ENCODE data around the gene CTNNA3. TPM values are rescaled to one million over a fixed set of nuclear protein-coding genes. Genes with fewer than 3 reads are reported as not detected.
"Not testable (repeated sequence)": the region's sequence is repeated elsewhere in the genome, so short reads cannot be mapped to it uniquely, and the experiment has no call there.

Gene CTNNA3
- total RNA-seq, 1 donor from 2014 or later = not detected

DNA sequence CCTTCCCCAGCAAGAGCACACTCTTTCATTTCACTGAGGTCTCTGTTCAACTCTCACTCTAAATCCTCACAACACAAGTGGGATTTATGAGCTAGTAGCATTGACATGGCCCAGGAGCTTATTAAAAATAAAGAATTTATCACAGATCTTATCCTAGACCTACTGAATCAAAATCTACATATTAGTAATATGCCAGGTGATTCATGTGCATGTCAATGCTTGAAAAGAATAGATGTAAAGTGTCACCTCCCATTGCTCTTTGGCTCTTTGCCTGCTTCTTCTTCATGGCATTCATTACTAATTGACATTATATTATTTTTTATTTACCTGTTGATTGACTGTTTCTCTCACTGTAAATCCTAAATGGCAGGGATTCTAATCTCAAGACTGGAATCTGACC, 1229.4 kb downstream of the CTNNA3 start:
- intact Hi-C loops (cut with micrococcal nuclease) = no loop called here

DNA sequence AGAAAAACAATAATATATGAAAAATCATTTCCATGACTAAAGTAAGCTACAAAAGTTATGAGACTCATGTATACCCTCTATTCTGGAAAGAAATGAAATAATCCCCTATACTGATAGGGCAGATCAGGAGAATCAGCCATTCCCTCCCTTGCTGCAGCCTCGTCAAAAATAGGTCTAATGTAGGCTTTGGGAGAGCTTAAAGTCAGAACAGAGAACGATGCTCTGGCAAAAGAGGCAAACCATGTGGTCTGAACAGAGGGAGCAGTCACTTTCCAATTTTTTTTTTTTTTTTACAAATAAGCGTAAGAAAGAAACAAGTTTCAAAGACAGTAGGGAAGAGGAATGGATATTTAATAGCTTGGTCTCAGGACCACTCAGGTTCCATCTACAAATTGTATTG, 1232.4 kb downstream of the CTNNA3 start:
- intact Hi-C loops (cut with micrococcal nuclease) = no loop called here

DNA sequence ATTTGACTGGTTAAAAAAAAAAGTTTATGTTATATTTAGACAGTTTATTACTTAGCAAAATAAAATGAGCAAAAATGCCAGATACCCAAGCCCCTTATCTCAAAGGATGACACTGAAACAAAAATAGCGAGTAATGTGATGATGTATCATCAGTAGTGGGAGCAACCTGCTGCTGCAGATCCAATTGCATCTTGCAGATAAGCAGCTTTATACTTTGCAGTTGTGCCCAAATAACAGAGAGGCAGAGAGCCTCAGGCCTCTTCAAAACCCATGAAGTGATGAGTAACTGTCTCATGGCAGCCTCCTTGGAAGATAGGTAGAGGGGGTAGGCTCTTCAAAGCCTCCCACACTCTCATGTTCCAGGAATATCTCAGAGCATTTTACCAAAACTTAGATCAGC, 1238.4 kb downstream of the CTNNA3 start:
- intact Hi-C loops (cut with micrococcal nuclease) = no loop called here

DNA sequence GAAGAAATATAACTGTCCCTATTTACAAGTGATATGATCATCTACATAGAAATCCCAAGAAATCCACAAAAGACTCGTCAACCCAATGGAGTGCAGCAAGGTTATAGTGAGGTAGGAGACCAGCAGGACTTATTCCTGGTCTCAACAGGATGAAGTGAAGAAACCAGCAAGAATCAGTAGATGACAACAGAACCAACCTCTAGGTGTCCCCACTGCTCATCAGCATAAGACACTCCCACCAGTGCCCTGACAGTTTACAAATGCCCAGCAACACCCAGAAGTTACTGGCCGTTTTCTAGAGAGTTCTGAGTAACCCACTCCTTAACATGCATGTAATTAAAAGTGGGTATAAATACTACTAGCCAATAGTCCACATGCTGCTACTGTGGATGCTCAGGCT, 1240.7 kb downstream of the CTNNA3 start:
- intact Hi-C loops (cut with micrococcal nuclease) = no loop called here

- intact Hi-C loops (cut with micrococcal nuclease) = no loop called here
Observed at GRCh38 chr10:66440568-66440967, 1255.4 kb downstream of the CTNNA3 start.

DNA sequence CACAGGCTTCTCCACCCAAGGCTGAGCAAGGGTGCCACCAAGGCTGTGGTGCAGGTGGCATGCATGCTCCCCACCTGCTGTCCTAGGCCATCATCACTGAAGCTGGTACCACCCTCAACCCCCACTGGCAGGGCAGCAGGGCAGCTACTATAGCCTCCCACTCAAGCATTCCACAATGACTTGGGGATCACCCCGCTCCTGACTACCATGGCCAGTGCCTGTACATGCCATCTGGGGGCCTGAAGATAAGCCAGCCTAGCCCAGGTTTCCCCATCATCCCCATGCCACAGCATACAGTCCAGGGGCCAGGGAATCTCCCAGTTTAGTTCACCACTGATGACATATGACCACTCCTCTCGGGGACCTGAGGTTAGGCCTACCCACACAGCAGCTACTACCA, 1281.1 kb downstream of the CTNNA3 start:
- intact Hi-C loops (cut with micrococcal nuclease) = no loop called here

GRCh38 chr10:66405566-66405965, 1290.4 kb downstream of the CTNNA3 start:
- intact Hi-C loops (cut with micrococcal nuclease) = no loop called here

DNA sequence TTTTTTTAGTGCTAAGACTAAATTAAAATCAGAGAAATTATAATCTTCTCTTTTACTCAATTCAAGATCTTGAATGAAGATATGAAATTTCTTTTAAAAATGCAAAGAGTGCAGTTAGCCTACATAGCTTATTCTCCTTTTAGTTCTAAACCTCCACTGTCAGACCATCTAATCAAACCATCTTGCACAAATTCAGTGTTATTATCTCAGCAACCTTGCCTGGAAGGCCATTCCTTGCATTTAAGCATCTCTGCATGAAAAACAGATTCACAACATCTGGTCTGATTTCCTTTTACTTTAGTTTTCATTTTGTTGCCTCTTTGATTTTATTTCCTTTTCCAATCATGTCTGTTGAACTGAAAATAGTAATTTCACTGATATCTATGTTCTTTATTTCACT, 1297.3 kb downstream of the CTNNA3 start:
- intact Hi-C loops (cut with micrococcal nuclease) = no loop called here

- intact Hi-C loops (cut with micrococcal nuclease) = no loop called here
Observed at GRCh38 chr10:66394342-66395063, 1301.5 kb downstream of the CTNNA3 start.

DNA sequence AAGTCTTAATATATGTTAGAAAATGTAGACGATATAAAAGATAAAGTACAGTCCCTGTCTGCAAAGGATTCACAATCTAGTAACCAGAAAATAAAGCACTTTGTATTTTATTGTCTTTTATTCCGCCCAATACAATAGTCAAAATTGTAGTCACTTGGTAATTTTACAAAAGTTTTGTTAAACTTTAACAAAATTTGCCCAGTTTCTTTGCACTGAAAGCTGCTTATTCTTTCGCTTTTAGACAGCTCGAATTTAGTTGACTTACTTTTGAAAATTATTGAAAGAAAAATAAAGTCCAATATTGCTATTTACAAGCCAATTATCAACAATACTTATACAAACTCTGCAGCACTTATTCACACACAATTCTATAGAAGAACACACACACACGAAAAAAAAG, 1305.1 kb downstream of the CTNNA3 start:
- intact Hi-C loops (cut with micrococcal nuclease) = no loop called here

- intact Hi-C loops (cut with micrococcal nuclease) = no loop called here
Observed at GRCh38 chr10:66381045-66381444, 1315.0 kb downstream of the CTNNA3 start.

DNA sequence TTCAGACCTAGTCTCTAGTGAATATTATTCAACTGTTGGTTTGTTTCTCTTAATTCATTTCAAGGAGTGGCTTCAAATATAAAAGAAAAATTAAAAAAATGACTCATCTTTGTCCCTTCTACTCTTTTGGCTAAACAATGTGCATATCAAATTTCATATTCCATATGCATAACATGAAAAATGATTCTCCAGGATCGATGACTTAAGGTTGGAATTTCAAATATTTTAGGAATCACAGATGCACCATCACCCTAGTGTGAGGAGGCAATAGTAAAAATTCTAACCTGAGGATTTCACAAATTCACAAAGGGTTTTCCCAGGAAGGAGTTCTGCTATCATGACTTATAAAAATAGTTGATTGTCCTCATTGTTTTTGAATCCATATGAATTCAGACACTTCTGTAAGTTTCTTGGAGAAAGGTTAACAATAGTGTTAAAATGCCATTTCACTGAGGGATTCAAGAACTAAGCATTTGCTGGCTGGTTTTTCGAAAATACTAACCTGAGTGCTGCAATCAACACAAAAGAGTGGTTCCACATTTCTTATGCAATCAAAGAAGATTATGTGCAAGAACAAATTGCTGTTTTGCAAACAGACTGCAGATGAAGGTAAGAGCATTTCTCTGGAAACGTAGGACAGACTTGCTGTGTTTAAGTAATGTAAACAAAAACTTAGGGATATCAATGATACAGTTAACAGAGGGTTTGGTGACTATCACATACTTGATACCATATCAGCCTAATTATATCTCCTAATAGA, 1317.7 kb downstream of the CTNNA3 start:
- intact Hi-C loops (cut with micrococcal nuclease) = no loop called here

DNA sequence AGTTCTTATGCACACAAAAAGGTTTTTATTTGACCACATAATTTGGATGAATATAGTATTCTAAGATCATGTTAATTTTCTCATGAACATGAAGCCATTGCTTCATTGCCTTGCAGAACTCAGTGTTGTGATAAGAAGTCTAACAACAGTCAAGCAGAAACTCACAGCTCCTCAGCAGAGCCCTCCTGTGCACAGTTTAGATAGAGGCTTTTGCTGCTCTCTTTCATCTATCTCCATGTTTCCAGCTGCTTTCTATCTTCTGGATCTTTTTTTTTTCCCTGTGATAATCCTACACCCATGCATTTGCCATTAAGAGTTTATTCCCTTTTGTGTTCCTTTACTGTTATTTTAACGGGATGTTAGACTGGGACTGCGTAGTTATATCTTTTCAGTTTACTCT, 1327.8 kb downstream of the CTNNA3 start:
- intact Hi-C loops (cut with micrococcal nuclease) = no loop called here

DNA sequence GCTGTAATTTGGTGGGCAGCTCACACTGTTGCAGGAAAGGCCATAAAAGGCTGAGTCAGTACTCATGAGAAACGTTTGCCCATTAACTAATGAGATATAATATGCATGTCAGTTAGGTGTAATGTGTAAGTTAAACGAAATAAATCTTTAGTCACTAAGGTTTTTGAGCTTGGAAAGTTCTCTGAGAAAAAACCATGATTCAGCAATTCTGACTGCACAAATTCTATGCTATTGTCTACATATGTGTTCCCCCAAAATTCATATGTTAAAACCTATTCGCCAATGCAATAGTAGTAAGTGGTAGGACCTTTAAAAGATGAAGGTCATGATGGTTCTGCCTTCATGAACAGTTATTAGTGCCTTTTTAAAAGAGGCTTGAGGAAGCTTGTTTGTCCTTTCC, 1329.8 kb downstream of the CTNNA3 start:
- intact Hi-C loops (cut with micrococcal nuclease) = no loop called here

DNA sequence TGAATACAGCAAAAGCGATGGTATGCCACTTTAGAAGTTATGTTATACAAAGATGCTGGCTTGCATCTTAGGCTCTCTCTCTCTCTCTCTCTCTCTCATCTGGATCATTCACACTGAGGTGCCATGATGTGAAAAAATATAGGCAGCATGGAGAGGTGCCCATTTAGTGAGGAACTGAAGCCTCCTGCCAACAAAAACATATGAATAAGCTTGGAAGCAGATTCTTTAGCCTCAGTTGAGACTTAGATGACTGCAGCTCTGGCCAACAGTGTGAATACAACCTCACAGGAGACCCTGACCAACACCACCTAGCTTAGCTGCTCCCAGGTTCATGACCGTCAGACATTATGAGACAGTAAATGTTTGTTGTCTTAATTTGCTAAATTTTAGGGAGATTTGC, 1330.3 kb downstream of the CTNNA3 start:
- intact Hi-C loops (cut with micrococcal nuclease) = no loop called here

- intact Hi-C loops (cut with micrococcal nuclease) = no loop called here
Observed at GRCh38 chr10:66362522-66362921, 1333.5 kb downstream of the CTNNA3 start.

GRCh38 chr10:66353822-66354221, 1342.2 kb downstream of the CTNNA3 start:
- intact Hi-C loops (cut with micrococcal nuclease) = not testable (repeated sequence)

DNA sequence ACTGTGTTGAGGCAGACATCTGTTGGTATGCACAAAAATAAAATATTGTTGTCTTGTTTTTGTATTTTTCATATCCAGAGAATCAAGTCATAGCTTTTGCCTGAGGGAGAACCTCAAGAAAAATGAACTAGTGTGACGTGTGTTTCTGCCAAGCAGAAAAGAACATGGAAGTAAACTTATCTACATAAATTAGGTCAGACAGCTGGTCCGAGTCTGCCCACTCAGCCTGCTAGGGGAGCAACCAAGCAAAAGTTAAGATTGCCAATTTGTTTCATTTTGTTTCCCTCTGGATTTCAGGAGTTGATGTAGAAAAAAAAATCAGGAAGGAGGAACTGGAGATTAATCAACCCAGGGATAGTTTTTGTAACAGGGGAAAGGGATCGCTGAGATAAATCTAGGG, 1342.6 kb downstream of the CTNNA3 start:
- intact Hi-C loops (cut with micrococcal nuclease) = no loop called here

- intact Hi-C loops (cut with micrococcal nuclease) = no loop called here
Observed at GRCh38 chr10:66350622-66351399, 1345.2 kb downstream of the CTNNA3 start.

GRCh38 chr10:66349726-66350125, 1346.3 kb downstream of the CTNNA3 start:
- intact Hi-C loops (cut with micrococcal nuclease) = no loop called here

DNA sequence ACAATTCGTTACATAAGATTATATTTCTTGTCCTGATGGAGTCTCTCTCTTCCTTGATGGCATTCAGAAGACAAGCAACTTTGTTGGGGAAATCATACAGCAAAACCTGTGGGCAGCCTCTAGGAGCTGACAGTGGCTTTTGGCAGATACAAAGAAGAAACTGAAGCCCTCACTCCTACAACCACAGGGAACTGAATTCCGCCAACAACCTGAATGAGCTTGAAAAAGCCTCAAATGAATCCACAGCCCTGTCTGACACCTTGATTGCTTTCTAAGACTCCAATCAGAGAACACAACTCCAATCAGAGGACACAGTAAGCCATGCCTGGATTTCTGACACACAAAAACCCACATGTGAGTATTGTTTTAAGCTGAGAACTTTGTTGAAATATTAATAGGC, 1346.9 kb downstream of the CTNNA3 start:
- intact Hi-C loops (cut with micrococcal nuclease) = no loop called here

DNA sequence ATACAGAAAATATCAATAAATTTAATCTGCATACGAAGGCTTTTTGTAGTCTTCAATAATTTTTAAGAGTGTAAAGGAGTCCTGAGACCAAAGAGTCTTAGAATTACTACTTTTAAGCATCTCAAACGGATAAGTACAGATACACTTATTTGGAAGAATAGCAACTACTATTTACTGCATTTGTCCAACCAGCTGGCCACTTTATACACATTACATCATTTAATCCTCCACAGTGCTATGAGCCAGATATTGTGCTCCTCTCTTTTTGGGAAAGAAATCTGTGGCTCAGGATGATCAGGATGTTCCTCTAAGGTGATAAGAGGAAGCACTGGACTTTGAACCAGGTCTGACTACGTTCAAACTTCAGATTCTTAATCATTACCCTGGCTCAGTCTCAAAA, 1358.8 kb downstream of the CTNNA3 start:
- intact Hi-C loops (cut with micrococcal nuclease) = no loop called here
